GM23338 (cell line): ENCODE data around the gene GPR171. TPM values are rescaled to one million over a fixed set of nuclear protein-coding genes. Genes with fewer than 3 reads are reported as not detected.

ENCODE experiments used
- ATAC-seq: fragments of 200-7000 bp; cut with Tn5 transposase; 3 replicates; pipeline ENCODE4 v1.9.1; 2020
- DNase-seq: peaks from one replicate; pipeline ENCODE4 v3.0.0-alpha.2; 2015; ENCODE audit warnings: low spot score
- H2AFZ ChIP-seq: fragments of 200-600 bp; sonication (generic); 2 replicates; pipeline ENCODE4 v1.8.0; 2016; ENCODE audit warnings: antibody characterized with exemption, mild to moderate bottlenecking, moderate library complexity
- H3F3A ChIP-seq: fragments of 200-600 bp; sonication (generic); replicated peaks from 2 replicates; pipeline ENCODE4 v1.8.0; 2017; ENCODE audit warnings: antibody characterized with exemption, mixed run types, low read depth
- H3K27ac ChIP-seq: fragments of 200-600 bp; sonication (generic); 2 replicates; pipeline ENCODE4 v1.6.1; 2016; ENCODE audit warnings: low read depth
- H3K27me3 ChIP-seq: fragments of 200-600 bp; sonication (generic); 2 replicates; pipeline ENCODE4 v1.8.0; 2016; ENCODE audit warnings: mild to moderate bottlenecking, mixed run types, moderate library complexity; ENCODE audit not compliant: insufficient read depth
- H3K36me3 ChIP-seq: fragments of 200-600 bp; sonication (generic); 2 replicates; pipeline ENCODE4 v1.8.0; 2016; ENCODE audit warnings: mild to moderate bottlenecking; ENCODE audit not compliant: insufficient read depth
- H3K4me1 ChIP-seq: fragments of 200-600 bp; sonication (generic); 2 replicates; pipeline ENCODE4 v1.8.0; 2016; ENCODE audit warnings: mild to moderate bottlenecking, moderate library complexity; ENCODE audit not compliant: insufficient read depth
- H3K4me2 ChIP-seq: fragments of 200-600 bp; sonication (generic); 2 replicates; pipeline ENCODE4 v1.7.1; 2017; ENCODE audit warnings: mixed run types
- H3K4me3 ChIP-seq: fragments of 200-600 bp; sonication (generic); 2 replicates; pipeline ENCODE4 v1.6.1; 2016; ENCODE audit warnings: mixed run types
- H3K79me2 ChIP-seq: fragments of 200-600 bp; sonication (generic); replicated peaks from 2 replicates; pipeline ENCODE4 v1.8.0; 2017; ENCODE audit warnings: mild to moderate bottlenecking; ENCODE audit not compliant: insufficient read depth
- H3K9me2 ChIP-seq: fragments of 200-600 bp; sonication (generic); 2 replicates; pipeline ENCODE4 v1.8.0; 2017; ENCODE audit not compliant: insufficient read depth
- H4K20me1 ChIP-seq: fragments of 200-600 bp; sonication (generic); replicated peaks from 2 replicates; pipeline ENCODE4 v1.8.0; 2017; ENCODE audit warnings: mild to moderate bottlenecking; ENCODE audit not compliant: insufficient read depth
- H3K27ac Mint-ChIP-seq: 2 replicates; pipeline ENCODE4 v1.8.0; 2020; ENCODE audit warnings: inconsistent platforms, mild to moderate bottlenecking, moderate library complexity, mixed read lengths
- H3K27me3 Mint-ChIP-seq: 3 replicates; pipeline ENCODE4 v1.8.0; 2022; ENCODE audit warnings: low read depth, mild to moderate bottlenecking, moderate library complexity, mixed read lengths, inconsistent platforms; ENCODE audit not compliant: insufficient read depth, poor library complexity
- H3K36me3 Mint-ChIP-seq: 3 replicates; pipeline ENCODE4 v1.8.0; 2021; ENCODE audit warnings: low read depth, mild to moderate bottlenecking, inconsistent platforms, moderate library complexity, mixed read lengths
- H3K4me1 Mint-ChIP-seq: 3 replicates; pipeline ENCODE4 v1.8.0; 2020; ENCODE audit warnings: mild to moderate bottlenecking, inconsistent platforms, mixed read lengths
- H3K4me3 Mint-ChIP-seq: 3 replicates; pipeline ENCODE4 v1.8.0; 2021; ENCODE audit warnings: moderate library complexity, mild to moderate bottlenecking, inconsistent platforms, mixed read lengths
- H3K9me3 Mint-ChIP-seq: 3 replicates; pipeline ENCODE4 v1.8.0; 2020; ENCODE audit warnings: moderate library complexity, mild to moderate bottlenecking, inconsistent platforms, mixed read lengths
- EZH2 ChIP-seq: fragments of 200-600 bp; sonication (generic); IDR thresholded peaks from one replicate; pipeline ENCODE4 v1.8.0; 2017; ENCODE audit warnings: antibody characterized with exemption, mild to moderate bottlenecking, low read depth; ENCODE audit not compliant: unreplicated experiment
- NANOG ChIP-seq: IDR thresholded peaks from 2 replicates; pipeline ENCODE4 v1.6.1; 2016; ENCODE audit warnings: antibody characterized with exemption, borderline replicate concordance
- ZNF114 ChIP-seq: fragments of 250-450 bp; sonication (Bioruptor Pico); IDR thresholded peaks from 2 replicates; pipeline ENCODE4 v1.5.0; 2020; ENCODE audit warnings: mild to moderate bottlenecking, moderate library complexity
- ZNF331 ChIP-seq: fragments of 250-450 bp; sonication (Bioruptor Pico); IDR thresholded peaks from 2 replicates; pipeline ENCODE4 v1.5.0; 2020; ENCODE audit warnings: low read depth, mild to moderate bottlenecking, moderate library complexity
- polyA plus RNA-seq: library from polyadenylated mRNA; unstranded; fragments of >200 nt; fragmentation: Nextera tagmentation; extraction: Ambion mirVana; gene quantifications from 2 replicates; pipeline ENCODE4 v1.2.1, GENCODE V29; 2016
- total RNA-seq: library from RNA; depleted of rRNA; stranded (reverse); fragments of >200 nt; shearing (Covaris generic); gene quantifications from 2 replicates; pipeline ENCODE4 v1.2.3, GENCODE V29; 2014
- TF ChIP-seq, protein P1 (sequence below): fragments of 250-450 bp; sonication (Bioruptor Pico); IDR thresholded peaks from 2 replicates; pipeline ENCODE4 v1.5.0; 2020; ENCODE audit warnings: mild to moderate bottlenecking, moderate library complexity
- TF ChIP-seq, protein P2 (sequence below): IDR thresholded peaks from one replicate; pipeline ENCODE4 v1.6.1; 2018; ENCODE audit warnings: antibody characterized with exemption; ENCODE audit not compliant: unreplicated experiment
- TF ChIP-seq, protein P3 (sequence below): IDR thresholded peaks from 2 replicates; pipeline ENCODE4 v1.6.1; 2016; ENCODE audit warnings: antibody characterized with exemption

The GPR171 gene
- total and polyA plus RNA-seq, 2 experiments from 2014 or later, result 3.4 TPM; not detected in 1

DNA sequence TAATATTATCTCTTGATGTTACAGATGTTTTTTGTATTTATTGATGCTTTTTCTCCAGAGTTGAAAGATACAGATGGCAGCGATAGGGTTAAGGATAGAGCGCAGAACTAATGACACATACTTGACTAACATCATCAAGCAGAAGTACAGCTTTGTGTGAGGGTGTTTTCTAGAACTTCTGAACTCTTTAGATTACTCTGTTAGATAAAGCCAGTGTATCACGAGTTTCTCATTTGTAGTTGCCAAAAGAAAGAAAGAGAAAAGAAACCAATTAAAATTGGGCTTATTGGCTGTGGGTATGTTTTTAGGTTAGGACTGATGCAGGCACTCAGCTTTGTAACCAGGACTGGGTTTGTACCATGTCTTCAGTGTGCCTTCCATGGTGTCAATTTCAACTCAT is 6.6 kb upstream of the GPR171 start (continued):
- TF ChIP-seq, protein P1, sequence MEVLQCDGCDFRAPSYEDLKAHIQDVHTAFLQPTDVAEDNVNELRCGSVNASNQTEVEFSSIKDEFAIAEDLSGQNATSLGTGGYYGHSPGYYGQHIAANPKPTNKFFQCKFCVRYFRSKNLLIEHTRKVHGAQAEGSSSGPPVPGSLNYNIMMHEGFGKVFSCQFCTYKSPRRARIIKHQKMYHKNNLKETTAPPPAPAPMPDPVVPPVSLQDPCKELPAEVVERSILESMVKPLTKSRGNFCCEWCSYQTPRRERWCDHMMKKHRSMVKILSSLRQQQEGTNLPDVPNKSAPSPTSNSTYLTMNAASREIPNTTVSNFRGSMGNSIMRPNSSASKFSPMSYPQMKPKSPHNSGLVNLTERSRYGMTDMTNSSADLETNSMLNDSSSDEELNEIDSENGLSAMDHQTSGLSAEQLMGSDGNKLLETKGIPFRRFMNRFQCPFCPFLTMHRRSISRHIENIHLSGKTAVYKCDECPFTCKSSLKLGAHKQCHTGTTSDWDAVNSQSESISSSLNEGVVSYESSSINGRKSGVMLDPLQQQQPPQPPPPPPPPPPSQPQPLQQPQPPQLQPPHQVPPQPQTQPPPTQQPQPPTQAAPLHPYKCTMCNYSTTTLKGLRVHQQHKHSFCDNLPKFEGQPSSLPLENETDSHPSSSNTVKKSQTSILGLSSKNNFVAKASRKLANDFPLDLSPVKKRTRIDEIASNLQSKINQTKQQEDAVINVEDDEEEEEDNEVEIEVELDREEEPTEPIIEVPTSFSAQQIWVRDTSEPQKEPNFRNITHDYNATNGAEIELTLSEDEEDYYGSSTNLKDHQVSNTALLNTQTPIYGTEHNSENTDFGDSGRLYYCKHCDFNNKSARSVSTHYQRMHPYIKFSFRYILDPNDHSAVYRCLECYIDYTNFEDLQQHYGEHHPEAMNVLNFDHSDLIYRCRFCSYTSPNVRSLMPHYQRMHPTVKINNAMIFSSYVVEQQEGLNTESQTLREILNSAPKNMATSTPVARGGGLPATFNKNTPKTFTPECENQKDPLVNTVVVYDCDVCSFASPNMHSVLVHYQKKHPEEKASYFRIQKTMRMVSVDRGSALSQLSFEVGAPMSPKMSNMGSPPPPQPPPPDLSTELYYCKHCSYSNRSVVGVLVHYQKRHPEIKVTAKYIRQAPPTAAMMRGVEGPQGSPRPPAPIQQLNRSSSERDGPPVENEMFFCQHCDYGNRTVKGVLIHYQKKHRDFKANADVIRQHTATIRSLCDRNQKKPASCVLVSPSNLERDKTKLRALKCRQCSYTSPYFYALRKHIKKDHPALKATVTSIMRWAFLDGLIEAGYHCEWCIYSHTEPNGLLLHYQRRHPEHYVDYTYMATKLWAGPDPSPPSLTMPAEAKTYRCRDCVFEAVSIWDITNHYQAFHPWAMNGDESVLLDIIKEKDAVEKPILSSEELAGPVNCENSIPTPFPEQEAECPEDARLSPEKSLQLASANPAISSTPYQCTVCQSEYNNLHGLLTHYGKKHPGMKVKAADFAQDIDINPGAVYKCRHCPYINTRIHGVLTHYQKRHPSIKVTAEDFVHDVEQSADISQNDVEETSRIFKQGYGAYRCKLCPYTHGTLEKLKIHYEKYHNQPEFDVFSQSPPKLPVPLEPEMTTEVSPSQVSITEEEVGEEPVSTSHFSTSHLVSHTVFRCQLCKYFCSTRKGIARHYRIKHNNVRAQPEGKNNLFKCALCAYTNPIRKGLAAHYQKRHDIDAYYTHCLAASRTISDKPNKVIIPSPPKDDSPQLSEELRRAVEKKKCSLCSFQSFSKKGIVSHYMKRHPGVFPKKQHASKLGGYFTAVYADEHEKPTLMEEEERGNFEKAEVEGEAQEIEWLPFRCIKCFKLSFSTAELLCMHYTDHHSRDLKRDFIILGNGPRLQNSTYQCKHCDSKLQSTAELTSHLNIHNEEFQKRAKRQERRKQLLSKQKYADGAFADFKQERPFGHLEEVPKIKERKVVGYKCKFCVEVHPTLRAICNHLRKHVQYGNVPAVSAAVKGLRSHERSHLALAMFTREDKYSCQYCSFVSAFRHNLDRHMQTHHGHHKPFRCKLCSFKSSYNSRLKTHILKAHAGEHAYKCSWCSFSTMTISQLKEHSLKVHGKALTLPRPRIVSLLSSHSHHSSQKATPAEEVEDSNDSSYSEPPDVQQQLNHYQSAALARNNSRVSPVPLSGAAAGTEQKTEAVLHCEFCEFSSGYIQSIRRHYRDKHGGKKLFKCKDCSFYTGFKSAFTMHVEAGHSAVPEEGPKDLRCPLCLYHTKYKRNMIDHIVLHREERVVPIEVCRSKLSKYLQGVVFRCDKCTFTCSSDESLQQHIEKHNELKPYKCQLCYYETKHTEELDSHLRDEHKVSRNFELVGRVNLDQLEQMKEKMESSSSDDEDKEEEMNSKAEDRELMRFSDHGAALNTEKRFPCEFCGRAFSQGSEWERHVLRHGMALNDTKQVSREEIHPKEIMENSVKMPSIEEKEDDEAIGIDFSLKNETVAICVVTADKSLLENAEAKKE (CRISPR knock-in tag), result no peak

DNA sequence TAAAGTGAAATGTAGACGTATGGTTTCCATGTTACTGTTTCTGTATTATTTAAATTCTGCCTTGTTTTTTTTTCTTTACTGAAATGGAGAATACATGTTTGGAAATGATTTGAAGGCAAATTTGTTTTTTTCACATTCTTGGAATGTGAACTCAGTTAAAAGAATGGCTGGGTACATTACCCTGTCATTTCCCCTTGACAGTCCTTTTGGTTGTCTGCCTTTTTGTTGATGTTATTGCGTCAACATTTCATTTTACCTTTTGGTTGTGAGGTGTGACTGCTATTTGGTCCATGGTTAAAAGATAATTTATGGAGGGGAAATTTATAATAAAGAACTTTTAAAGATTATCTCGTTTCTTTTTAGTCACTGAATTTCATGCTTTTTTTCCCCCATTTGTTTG is 3.2 kb upstream of the GPR171 start:
- Mint-ChIP-seq H3K4me3 (no peak overlapping the region), H3K27ac (no peak overlapping the region), H3K9me3 (no peaks in the 10 kb centered on the region), H3K36me3 (no peaks in the 10 kb centered on the region), H3K27me3 (peaks cover 3% of the 10 kb centered on the region), H3K4me1 (peaks cover 21% of the 10 kb centered on the region)
- H3K27ac ChIP-seq, result no peak overlapping the region; the same call in 1 of the 2 replicates
- H3K4me1 ChIP-seq, result peaks cover 4% of the 10 kb centered on the region; the same call in 1 of the 2 replicates
- no peaks in the 10 kb centered on the region for H3K36me3 ChIP-seq
- H4K20me1 ChIP-seq, result no peaks in the 10 kb centered on the region
- no peak for DNase-seq
- H3K4me2 ChIP-seq, result no peak overlapping the region
- H2AFZ ChIP-seq, result no peak overlapping the region
- no peaks in the 10 kb centered on the region for H3F3A ChIP-seq
- H3K9me2 ChIP-seq, result no peaks in the 10 kb centered on the region
- H3K4me3 ChIP-seq, result no peak overlapping the region
- H3K27me3 ChIP-seq, result no peaks in the 10 kb centered on the region
- no peak for ATAC-seq
- H3K79me2 ChIP-seq, result no peaks in the 10 kb centered on the region
- no peak for TF ChIP-seq NANOG
- TF ChIP-seq, protein P2, sequence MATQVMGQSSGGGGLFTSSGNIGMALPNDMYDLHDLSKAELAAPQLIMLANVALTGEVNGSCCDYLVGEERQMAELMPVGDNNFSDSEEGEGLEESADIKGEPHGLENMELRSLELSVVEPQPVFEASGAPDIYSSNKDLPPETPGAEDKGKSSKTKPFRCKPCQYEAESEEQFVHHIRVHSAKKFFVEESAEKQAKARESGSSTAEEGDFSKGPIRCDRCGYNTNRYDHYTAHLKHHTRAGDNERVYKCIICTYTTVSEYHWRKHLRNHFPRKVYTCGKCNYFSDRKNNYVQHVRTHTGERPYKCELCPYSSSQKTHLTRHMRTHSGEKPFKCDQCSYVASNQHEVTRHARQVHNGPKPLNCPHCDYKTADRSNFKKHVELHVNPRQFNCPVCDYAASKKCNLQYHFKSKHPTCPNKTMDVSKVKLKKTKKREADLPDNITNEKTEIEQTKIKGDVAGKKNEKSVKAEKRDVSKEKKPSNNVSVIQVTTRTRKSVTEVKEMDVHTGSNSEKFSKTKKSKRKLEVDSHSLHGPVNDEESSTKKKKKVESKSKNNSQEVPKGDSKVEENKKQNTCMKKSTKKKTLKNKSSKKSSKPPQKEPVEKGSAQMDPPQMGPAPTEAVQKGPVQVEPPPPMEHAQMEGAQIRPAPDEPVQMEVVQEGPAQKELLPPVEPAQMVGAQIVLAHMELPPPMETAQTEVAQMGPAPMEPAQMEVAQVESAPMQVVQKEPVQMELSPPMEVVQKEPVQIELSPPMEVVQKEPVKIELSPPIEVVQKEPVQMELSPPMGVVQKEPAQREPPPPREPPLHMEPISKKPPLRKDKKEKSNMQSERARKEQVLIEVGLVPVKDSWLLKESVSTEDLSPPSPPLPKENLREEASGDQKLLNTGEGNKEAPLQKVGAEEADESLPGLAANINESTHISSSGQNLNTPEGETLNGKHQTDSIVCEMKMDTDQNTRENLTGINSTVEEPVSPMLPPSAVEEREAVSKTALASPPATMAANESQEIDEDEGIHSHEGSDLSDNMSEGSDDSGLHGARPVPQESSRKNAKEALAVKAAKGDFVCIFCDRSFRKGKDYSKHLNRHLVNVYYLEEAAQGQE, result no peak
- TF ChIP-seq ZNF331 (CRISPR knock-in tag), result no peak
- no peak for TF ChIP-seq EZH2
- TF ChIP-seq, protein P3, sequence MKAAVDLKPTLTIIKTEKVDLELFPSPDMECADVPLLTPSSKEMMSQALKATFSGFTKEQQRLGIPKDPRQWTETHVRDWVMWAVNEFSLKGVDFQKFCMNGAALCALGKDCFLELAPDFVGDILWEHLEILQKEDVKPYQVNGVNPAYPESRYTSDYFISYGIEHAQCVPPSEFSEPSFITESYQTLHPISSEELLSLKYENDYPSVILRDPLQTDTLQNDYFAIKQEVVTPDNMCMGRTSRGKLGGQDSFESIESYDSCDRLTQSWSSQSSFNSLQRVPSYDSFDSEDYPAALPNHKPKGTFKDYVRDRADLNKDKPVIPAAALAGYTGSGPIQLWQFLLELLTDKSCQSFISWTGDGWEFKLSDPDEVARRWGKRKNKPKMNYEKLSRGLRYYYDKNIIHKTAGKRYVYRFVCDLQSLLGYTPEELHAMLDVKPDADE, result no peak
- no peak for TF ChIP-seq ZNF114 (CRISPR knock-in tag)
